Measurements from ENCODE around the gene ALKBH7. TPM values are rescaled to one million over a fixed set of nuclear protein-coding genes. Genes with fewer than 3 reads are reported as not detected.
A peak's percentile ranks its signal among the peaks of the same experiment; 100 is the strongest.

The ALKBH7 gene
- polyA plus RNA-seq, 3 donors = 20.9 to 109 (median 86.0) TPM

GRCh38 chr19:6378486-6378885, 5.9 kb downstream of the ALKBH7 start:
- H3K4me2 ChIP-seq (replicated peaks; ENCODE audit: extremely low read depth, low read length, poor library complexity, severe bottlenecking) = no peak overlapping the region
- Mint-ChIP-seq H3K27me3 (ENCODE audit: low read depth in 3 of 3) (peaks cover 0 to 2% (median 0%) of the 10 kb centered on the region in 3 donors), H3K4me1 (peaks cover 4% of the 10 kb centered on the region), H3K4me3 (no peak overlapping the region), H3K9me3 (peaks cover 0 to 12% (median 3%) of the 10 kb centered on the region in 7 donors), H3K36me3 (peaks cover 48 to 66% of the 10 kb centered on the region in 2 donors), H3K27ac (no peak overlapping the region)
- no peaks in the 10 kb centered on the region for H4K20me1 ChIP-seq (ENCODE audit: insufficient read depth, low read length)
- no peak overlapping the region for H3K27ac ChIP-seq (ENCODE audit: low read depth in 1 of 2, low read length in 2 of 2)
- no peak overlapping the region for H2AFZ ChIP-seq (ENCODE audit: insufficient read depth, low read depth, low read length, poor library complexity, severe bottlenecking)
- H3K9ac ChIP-seq (ENCODE audit: insufficient read depth, low read length, poor library complexity, severe bottlenecking) = no peak overlapping the region
- intact Hi-C loops (cut with micrococcal nuclease) = loop anchor here (10.0 kb wide), 2 partner anchors 46 to 694 kb away; partner anchors contain the start of genes HSD11B1L (in 1 of the 2), KHSRP (in 1 of the 2) and MICOS13 (in 1 of the 2)
- WGBS (ENCODE audit: insufficient coverage) = 100% methylated on average over 2 of the region's 9 CpGs
- TF ChIP-seq CTCF (IDR thresholded peaks at IDR 0.05) = no peak
- DNase-seq = no peak
- H3K36me3 ChIP-seq (replicated peaks in 1 of 2; ENCODE audit: control insufficient read depth in 1 of 2, insufficient read depth in 2 of 2, low read length in 2 of 2) = peaks cover 45 to 61% of the 10 kb centered on the region in 2 donors
- H3K4me1 ChIP-seq (ENCODE audit: control insufficient read depth in 1 of 2, insufficient read depth in 2 of 2, low read length in 2 of 2) = peaks cover 5 to 6% of the 10 kb centered on the region in 2 donors
- no peaks in the 10 kb centered on the region for H3K9me3 ChIP-seq (replicated peaks in 1 of 2; ENCODE audit: control insufficient read depth in 1 of 2, insufficient read depth in 1 of 2, low read length in 2 of 2)
- no peaks in the 10 kb centered on the region for H3K27me3 ChIP-seq (ENCODE audit: control insufficient read depth in 2 of 2, insufficient read depth in 2 of 2, low read length in 2 of 2)
- no peak overlapping the region for H3K4me3 ChIP-seq (replicated peaks in 1 of 3; ENCODE audit: low read depth in 2 of 3, low read length in 3 of 3)
- H3K79me2 ChIP-seq (ENCODE audit: insufficient read depth, low read length) = no peaks in the 10 kb centered on the region

GRCh38 chr19:6379744-6380143, 7.2 kb downstream of the ALKBH7 start:
- Mint-ChIP-seq H3K4me1 (no peaks in the 10 kb centered on the region), H3K36me3 (peaks cover 50 to 73% of the 10 kb centered on the region in 2 donors), H3K9me3 (peaks cover 0 to 12% (median 3%) of the 10 kb centered on the region in 7 donors), H3K27me3 (ENCODE audit: low read depth in 3 of 3) (peaks cover 0 to 2% (median 0%) of the 10 kb centered on the region in 3 donors), H3K4me3 (no peak overlapping the region), H3K27ac (peak overlapping the region in 2 of 7 donors; percentile 40 to 53)
- H2AFZ ChIP-seq (ENCODE audit: insufficient read depth, low read depth, low read length, poor library complexity, severe bottlenecking) = no peak overlapping the region
- no peak for DNase-seq
- peaks cover 53 to 73% of the 10 kb centered on the region in 2 donors for H3K36me3 ChIP-seq (replicated peaks in 1 of 2; ENCODE audit: control insufficient read depth in 1 of 2, insufficient read depth in 2 of 2, low read length in 2 of 2)
- TF ChIP-seq CTCF (IDR thresholded peaks at IDR 0.05) = no peak
- no peaks in the 10 kb centered on the region for H3K4me1 ChIP-seq (ENCODE audit: control insufficient read depth in 1 of 2, insufficient read depth in 2 of 2, low read length in 2 of 2)
- no peak overlapping the region for H3K9ac ChIP-seq (ENCODE audit: insufficient read depth, low read length, poor library complexity, severe bottlenecking)
- H3K4me3 ChIP-seq (replicated peaks in 1 of 3; ENCODE audit: low read depth in 2 of 3, low read length in 3 of 3) = no peak overlapping the region
- no peaks in the 10 kb centered on the region for H3K27me3 ChIP-seq (ENCODE audit: control insufficient read depth in 2 of 2, insufficient read depth in 2 of 2, low read length in 2 of 2)
- H3K27ac ChIP-seq (ENCODE audit: low read depth in 1 of 2, low read length in 2 of 2) = no peak overlapping the region
- H3K9me3 ChIP-seq (replicated peaks in 1 of 2; ENCODE audit: control insufficient read depth in 1 of 2, insufficient read depth in 1 of 2, low read length in 2 of 2) = no peaks in the 10 kb centered on the region
- 100% methylated on average over 3 of the region's 3 CpGs for WGBS (ENCODE audit: insufficient coverage)
- H3K4me2 ChIP-seq (replicated peaks; ENCODE audit: extremely low read depth, low read length, poor library complexity, severe bottlenecking) = no peak overlapping the region
- intact Hi-C loops (cut with micrococcal nuclease) = loop anchor here (10.0 kb wide), 2 partner anchors 45 to 695 kb away; partner anchors contain the start of genes HSD11B1L (in 1 of the 2), KHSRP (in 1 of the 2) and MICOS13 (in 1 of the 2)
- H4K20me1 ChIP-seq (ENCODE audit: insufficient read depth, low read length) = no peaks in the 10 kb centered on the region
- no peaks in the 10 kb centered on the region for H3K79me2 ChIP-seq (ENCODE audit: insufficient read depth, low read length)

Measured in CD14-positive monocyte (primary cell).